ENCODE data around the gene TTC7B.

The TTC7B gene

DNA sequence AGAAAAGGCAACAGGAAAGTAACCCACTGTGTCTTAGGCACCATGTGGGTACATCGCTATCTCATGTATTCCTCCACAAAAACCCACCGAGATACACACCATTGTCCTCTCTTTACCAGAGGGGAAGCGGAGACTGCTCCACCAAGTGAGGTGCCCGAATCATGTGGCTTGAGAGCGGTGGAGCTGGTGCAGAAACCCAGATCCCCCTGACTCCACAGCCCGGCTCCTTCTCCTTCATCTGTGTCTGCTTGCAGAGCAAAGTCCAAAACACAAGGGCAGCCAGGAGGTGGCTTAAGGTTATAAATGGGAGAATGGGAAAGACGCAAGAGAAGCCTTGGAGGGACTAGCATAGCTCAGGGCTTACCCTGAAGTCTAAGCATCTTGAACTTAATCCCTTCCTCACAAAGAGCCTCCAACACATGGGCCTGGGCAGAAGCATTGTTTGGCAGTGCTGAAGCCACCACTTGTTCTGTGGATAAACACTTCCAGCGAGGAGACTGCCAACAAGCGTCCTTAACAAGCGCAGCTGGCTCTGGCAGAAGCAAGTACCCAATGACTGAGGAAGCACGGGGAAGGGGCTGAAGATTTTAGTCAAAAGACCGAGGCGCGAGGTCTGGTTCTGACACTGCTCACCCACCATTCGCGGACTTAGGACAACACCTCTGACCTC is 83.0 kb downstream of the TTC7B start:
- peaks cover 0 to 8% of the 10 kb centered on the region in 2 experiments for H3K36me3 ChIP-seq (ENCODE audit: control insufficient read depth in 1 of 2, insufficient read depth in 2 of 2, low read length in 2 of 2)
- H3K14ac ChIP-seq (ENCODE audit: low read length) = no peak overlapping the region
- H2BK12ac ChIP-seq (ENCODE audit: low read length) = no peak overlapping the region
- no peak overlapping the region for H2BK5ac ChIP-seq (ENCODE audit: low read depth, low read length, poor library complexity)
- no peak overlapping the region for H2BK120ac ChIP-seq (ENCODE audit: insufficient read depth, low read length, poor library complexity)
- H3K9ac ChIP-seq (ENCODE audit: low read length) = no peak overlapping the region
- no peak overlapping the region for H3K23ac ChIP-seq (ENCODE audit: low read length)
- H3K18ac ChIP-seq (ENCODE audit: low read length) = no peak overlapping the region
- H4K91ac ChIP-seq (ENCODE audit: low read depth, low read length) = no peak overlapping the region
- H3K4me3 ChIP-seq (ENCODE audit: low read depth, low read length) = no peak overlapping the region
- no peaks in the 10 kb centered on the region for H3K79me2 ChIP-seq (ENCODE audit: control insufficient read depth, insufficient read depth, low read length, poor library complexity)
- no peaks in the 10 kb centered on the region for H3K4me1 ChIP-seq (ENCODE audit: control insufficient read depth in 1 of 2, insufficient read depth in 2 of 2, low read length in 2 of 2)
- no peak overlapping the region for H3K4ac ChIP-seq (ENCODE audit: low read depth, low read length)
- no peak overlapping the region for H4K8ac ChIP-seq (ENCODE audit: low read depth, low read length)
- no peak overlapping the region for H3K4me2 ChIP-seq (ENCODE audit: low read length)
- no peaks in the 10 kb centered on the region for H3K27me3 ChIP-seq (ENCODE audit: insufficient read depth, low read length)
- no peaks in the 10 kb centered on the region for H3K79me1 ChIP-seq (ENCODE audit: low read length)
- H3K27ac ChIP-seq (ENCODE audit: low read depth, low read length) = no peak overlapping the region
- DNase-seq = no peak
- H2AK5ac ChIP-seq (ENCODE audit: low read length) = no peak overlapping the region
- no peak overlapping the region for H2AFZ ChIP-seq (ENCODE audit: insufficient read depth, low read length, poor library complexity)
- no CpG with 5 or more reads among the region's 16 CpGs for WGBS (ENCODE audit: extremely low coverage, insufficient coverage, insufficient read length)
- H3K9me3 ChIP-seq (ENCODE audit: insufficient read depth, low read depth, low read length) = no peaks in the 10 kb centered on the region
- H4K12ac ChIP-seq (ENCODE audit: low read depth, low read length) = no peak overlapping the region

DNA sequence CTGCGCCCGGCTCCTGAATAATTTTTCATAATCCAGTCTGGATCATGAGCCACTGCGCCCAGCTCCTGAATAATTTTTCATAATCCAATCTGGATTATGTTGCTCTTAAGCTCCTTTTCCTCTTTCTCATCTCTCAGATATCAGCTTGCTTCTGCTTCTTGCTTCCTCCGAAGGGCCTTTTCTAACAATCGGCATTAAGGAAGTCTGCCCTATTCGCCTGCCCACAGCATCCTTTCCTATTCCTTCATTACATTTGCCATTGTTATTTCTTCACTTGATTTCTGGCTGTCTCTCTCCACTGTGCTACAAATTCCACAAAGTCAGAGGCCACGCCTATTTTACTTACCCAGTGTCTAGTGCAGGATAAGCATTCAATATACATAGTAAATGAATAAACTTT is 83.5 kb downstream of the TTC7B start:
- H3K27me3 ChIP-seq (ENCODE audit: insufficient read depth, low read length) = no peaks in the 10 kb centered on the region
- H3K36me3 ChIP-seq (ENCODE audit: control insufficient read depth in 1 of 2, insufficient read depth in 2 of 2, low read length in 2 of 2) = peaks cover 3 to 8% of the 10 kb centered on the region in 2 experiments
- no peak overlapping the region for H4K8ac ChIP-seq (ENCODE audit: low read depth, low read length)
- no CpG with 5 or more reads among the region's 7 CpGs for WGBS (ENCODE audit: extremely low coverage, insufficient coverage, insufficient read length)
- no peak overlapping the region for H3K4ac ChIP-seq (ENCODE audit: low read depth, low read length)
- H3K79me2 ChIP-seq (ENCODE audit: control insufficient read depth, insufficient read depth, low read length, poor library complexity) = no peaks in the 10 kb centered on the region
- H2AK5ac ChIP-seq (ENCODE audit: low read length) = no peak overlapping the region
- H3K18ac ChIP-seq (ENCODE audit: low read length) = no peak overlapping the region
- H3K4me1 ChIP-seq (ENCODE audit: control insufficient read depth in 1 of 2, insufficient read depth in 2 of 2, low read length in 2 of 2) = no peaks in the 10 kb centered on the region
- H3K9me3 ChIP-seq (ENCODE audit: insufficient read depth, low read depth, low read length) = no peaks in the 10 kb centered on the region
- H3K14ac ChIP-seq (ENCODE audit: low read length) = no peak overlapping the region
- H2AFZ ChIP-seq (ENCODE audit: insufficient read depth, low read length, poor library complexity) = no peak overlapping the region
- H2BK5ac ChIP-seq (ENCODE audit: low read depth, low read length, poor library complexity) = no peak overlapping the region
- H3K27ac ChIP-seq (ENCODE audit: low read depth, low read length) = no peak overlapping the region
- H4K91ac ChIP-seq (ENCODE audit: low read depth, low read length) = no peak overlapping the region
- no peak overlapping the region for H3K4me2 ChIP-seq (ENCODE audit: low read length)
- H4K12ac ChIP-seq (ENCODE audit: low read depth, low read length) = no peak overlapping the region
- no peaks in the 10 kb centered on the region for H3K79me1 ChIP-seq (ENCODE audit: low read length)
- no peak overlapping the region for H2BK12ac ChIP-seq (ENCODE audit: low read length)
- H3K23ac ChIP-seq (ENCODE audit: low read length) = no peak overlapping the region
- no peak overlapping the region for H3K4me3 ChIP-seq (ENCODE audit: low read depth, low read length)
- no peak overlapping the region for H2BK120ac ChIP-seq (ENCODE audit: insufficient read depth, low read length, poor library complexity)
- no peak for DNase-seq
- no peak overlapping the region for H3K9ac ChIP-seq (ENCODE audit: low read length)

DNA sequence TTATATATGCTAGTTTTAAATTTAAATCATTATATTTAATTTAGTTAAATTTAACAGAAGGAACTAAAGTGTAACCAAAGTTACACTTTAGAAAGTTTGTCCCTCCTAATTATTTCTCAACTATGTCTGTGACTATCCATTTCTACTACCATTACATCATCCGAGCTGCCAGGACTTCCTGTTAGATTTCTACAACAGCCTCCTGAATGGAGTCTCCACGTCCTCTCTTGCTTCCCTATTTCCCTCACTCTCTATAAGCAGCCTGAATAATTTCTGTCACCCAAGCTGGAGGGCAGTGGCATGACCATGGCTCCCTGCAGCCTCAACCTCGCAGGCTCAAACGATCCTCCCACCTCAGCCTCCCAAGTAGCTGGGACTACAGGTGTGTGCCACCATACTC is 84.1 kb downstream of the TTC7B start:
- Histone ChIP-seq H3K18ac (ENCODE audit: low read length) (no peak overlapping the region), H3K4ac (ENCODE audit: low read depth, low read length) (no peak overlapping the region), H4K12ac (ENCODE audit: low read depth, low read length) (no peak overlapping the region), H3K4me3 (ENCODE audit: low read depth, low read length) (no peak overlapping the region), H3K23ac (ENCODE audit: low read length) (no peak overlapping the region), H3K9ac (ENCODE audit: low read length) (no peak overlapping the region), H3K36me3 (ENCODE audit: control insufficient read depth in 1 of 2, insufficient read depth in 2 of 2, low read length in 2 of 2) (peaks cover 4 to 10% of the 10 kb centered on the region in 2 experiments), H2AK5ac (ENCODE audit: low read length) (no peak overlapping the region), H2BK120ac (ENCODE audit: insufficient read depth, low read length, poor library complexity) (no peak overlapping the region), H2BK12ac (ENCODE audit: low read length) (no peak overlapping the region), H3K79me2 (ENCODE audit: control insufficient read depth, insufficient read depth, low read length, poor library complexity) (no peaks in the 10 kb centered on the region), H3K4me2 (ENCODE audit: low read length) (no peak overlapping the region), H2BK5ac (ENCODE audit: low read depth, low read length, poor library complexity) (no peak overlapping the region), H3K14ac (ENCODE audit: low read length) (no peak overlapping the region), H4K91ac (ENCODE audit: low read depth, low read length) (no peak overlapping the region), H2AFZ (ENCODE audit: insufficient read depth, low read length, poor library complexity) (no peak overlapping the region), H4K8ac (ENCODE audit: low read depth, low read length) (no peak overlapping the region), H3K79me1 (ENCODE audit: low read length) (no peaks in the 10 kb centered on the region), H3K4me1 (ENCODE audit: control insufficient read depth in 1 of 2, insufficient read depth in 2 of 2, low read length in 2 of 2) (no peaks in the 10 kb centered on the region), H3K27ac (ENCODE audit: low read depth, low read length) (no peak overlapping the region), H3K27me3 (ENCODE audit: insufficient read depth, low read length) (no peaks in the 10 kb centered on the region), H3K9me3 (ENCODE audit: insufficient read depth, low read depth, low read length) (no peaks in the 10 kb centered on the region)
- no CpG with 5 or more reads among the region's 4 CpGs for WGBS (ENCODE audit: extremely low coverage, insufficient coverage, insufficient read length)
- DNase-seq = peak in 1 of 2 donors; percentile 15

DNA sequence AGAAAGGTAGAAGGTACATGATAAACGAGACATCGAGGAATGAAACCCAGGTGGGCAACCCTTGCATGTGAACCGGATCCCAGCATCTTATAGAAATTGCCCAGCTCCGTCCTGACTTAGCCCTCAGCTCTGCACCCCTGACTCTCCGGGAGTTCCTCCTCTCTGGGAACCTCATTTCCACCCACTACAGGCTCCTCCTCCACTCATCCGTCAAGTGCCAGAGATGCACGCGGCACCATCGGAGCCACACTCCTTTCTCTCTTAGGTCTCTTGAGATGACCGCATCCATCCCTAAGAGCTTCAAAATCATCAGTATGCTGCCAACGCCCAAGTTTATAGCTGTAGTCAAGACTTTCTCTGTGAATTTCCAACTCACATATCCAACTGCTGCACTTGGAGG is 84.7 kb downstream of the TTC7B start:
- Histone ChIP-seq H3K36me3 (ENCODE audit: control insufficient read depth in 1 of 2, insufficient read depth in 2 of 2, low read length in 2 of 2) (peaks cover 9 to 12% of the 10 kb centered on the region in 2 experiments), H3K4ac (ENCODE audit: low read depth, low read length) (no peak overlapping the region), H2AK5ac (ENCODE audit: low read length) (no peak overlapping the region), H3K23ac (ENCODE audit: low read length) (no peak overlapping the region), H2AFZ (ENCODE audit: insufficient read depth, low read length, poor library complexity) (no peak overlapping the region), H3K9ac (ENCODE audit: low read length) (no peak overlapping the region), H2BK5ac (ENCODE audit: low read depth, low read length, poor library complexity) (no peak overlapping the region), H2BK12ac (ENCODE audit: low read length) (no peak overlapping the region), H4K91ac (ENCODE audit: low read depth, low read length) (no peak overlapping the region), H3K4me1 (ENCODE audit: control insufficient read depth in 1 of 2, insufficient read depth in 2 of 2, low read length in 2 of 2) (no peaks in the 10 kb centered on the region), H2BK120ac (ENCODE audit: insufficient read depth, low read length, poor library complexity) (no peak overlapping the region), H3K18ac (ENCODE audit: low read length) (no peak overlapping the region), H3K4me3 (ENCODE audit: low read depth, low read length) (no peak overlapping the region), H3K27ac (ENCODE audit: low read depth, low read length) (no peak overlapping the region), H3K79me1 (ENCODE audit: low read length) (no peaks in the 10 kb centered on the region), H3K27me3 (ENCODE audit: insufficient read depth, low read length) (no peaks in the 10 kb centered on the region), H4K8ac (ENCODE audit: low read depth, low read length) (no peak overlapping the region), H3K9me3 (ENCODE audit: insufficient read depth, low read depth, low read length) (no peaks in the 10 kb centered on the region), H3K14ac (ENCODE audit: low read length) (no peak overlapping the region), H3K79me2 (ENCODE audit: control insufficient read depth, insufficient read depth, low read length, poor library complexity) (no peaks in the 10 kb centered on the region), H3K4me2 (ENCODE audit: low read length) (no peak overlapping the region), H4K12ac (ENCODE audit: low read depth, low read length) (no peak overlapping the region)
- WGBS (ENCODE audit: extremely low coverage, insufficient coverage, insufficient read length) = no CpG with 5 or more reads among the region's 11 CpGs
- no peak for DNase-seq

All from trophoblast cell (in vitro differentiated cells and primary cell).